K562 (cell line): ENCODE measurements around the gene SCUBE2. TPM values are rescaled to one million over a fixed set of nuclear protein-coding genes. Genes with fewer than 3 reads are reported as not detected.
"Not testable (repeated sequence)": the region's sequence is repeated elsewhere in the genome, so short reads cannot be mapped to it uniquely, and the experiment has no call there.

Experiments used
- ATAC-seq: fragments of 200-7000 bp; cut with Tn5 transposase; 3 replicates; pipeline ENCODE4 v1.9.1; 2020; ENCODE audit warnings: moderate library complexity
- BruUV-seq: library from RNA; stranded (reverse); fragments of 400-500 nt; replicated peaks from 2 replicates; lab custom pipeline; 2021; lab: Mats Ljungman, UMichigan
- CTCF ChIA-PET: fragments of 300-600 bp; formaldehyde crosslinking; extraction: SDS; loops from one replicate; lab custom pipeline; 2021; ENCODE audit warnings: low intra/inter-chr PET ratio; lab: Yijun Ruan, JAX
- POLR2A ChIA-PET: fragments of 300-600, 350-650 bp; sonication (Branson Sonifier 250); formaldehyde crosslinking; extraction: SDS; loops from one replicate; lab custom pipeline; 2021; ENCODE audit warnings: antibody characterized with exemption, inconsistent platforms; lab: Yijun Ruan, JAX
- DNase-seq, 4 experiments: peaks; one replicate each; pipeline versions ENCODE4 v3.0.0 to v3.0.0-alpha.2; 2011 to 2018; ENCODE audit warnings: low spot score in 3 of 4, mixed read lengths in 3 of 4; ENCODE audit errors: extremely low read depth in 1 of 4
- FAIRE-seq: peaks from 2 replicates; lab custom pipeline; 2011; peaks lifted over from hg19 to GRCh38; lab: Jason Lieb, UNC
- H2AFZ ChIP-seq: 2 replicates; pipeline ENCODE4 v1.6.0; 2011; ENCODE audit warnings: low read depth, low read length, control low read depth, inconsistent platforms
- H3K27ac ChIP-seq: fragments of 200-600 bp; 3 replicates; pipeline ENCODE4 v1.8.0; 2011; ENCODE audit warnings: low read depth, mild to moderate bottlenecking, control low read depth, inconsistent platforms, low read length, moderate library complexity, mixed read lengths; ENCODE audit errors: extremely low read depth
- H3K27me3 ChIP-seq, 2 experiments: fragments of 300-600 bp in 1 of 2; 2 replicates in 1 of 2; 3 replicates in 1 of 2; pipeline versions ENCODE4 v1.6.0 to v1.8.0; 2011; ENCODE audit warnings: inconsistent platforms in 2 of 2, low read length in 2 of 2, mild to moderate bottlenecking in 1 of 2, mixed read lengths in 1 of 2, moderate library complexity in 1 of 2; ENCODE audit not compliant: control insufficient read depth in 2 of 2, insufficient read depth in 2 of 2
- H3K36me3 ChIP-seq: fragments of 300-600 bp; 3 replicates; pipeline ENCODE4 v1.8.0; 2011; ENCODE audit warnings: mild to moderate bottlenecking, low read length, inconsistent platforms; ENCODE audit not compliant: control insufficient read depth, insufficient read depth
- H3K4me1 ChIP-seq, 2 experiments: fragments of 200-600 bp in 1 of 2; replicated peaks in 1 of 2; 2 replicates in 1 of 2; 3 replicates in 1 of 2; pipeline versions ENCODE4 v1.5.1 to v1.8.0; 2011; ENCODE audit warnings: inconsistent platforms in 2 of 2, low read length in 2 of 2, mild to moderate bottlenecking in 1 of 2, mixed read lengths in 1 of 2, moderate library complexity in 1 of 2; ENCODE audit not compliant: control insufficient read depth in 2 of 2, insufficient read depth in 2 of 2
- H3K4me2 ChIP-seq: 2 replicates; pipeline ENCODE4 v1.6.1; 2011; ENCODE audit warnings: low read length, control low read depth, inconsistent platforms, mixed read lengths; ENCODE audit not compliant: insufficient read depth
- H3K4me3 ChIP-seq: fragments of 200-600 bp; sonication (generic), shearing (Covaris generic); 2 replicates; pipeline ENCODE4 v1.5.1; 2016; ENCODE audit warnings: control low read depth, inconsistent platforms
- H3K79me2 ChIP-seq: fragments of 200-600 bp; 3 replicates; pipeline ENCODE4 v1.8.0; 2011; ENCODE audit warnings: low read length, inconsistent platforms; ENCODE audit not compliant: control insufficient read depth, insufficient read depth
- H3K9ac ChIP-seq, 2 experiments: 2 replicates each; pipeline versions ENCODE4 v1.6.0 to v1.6.1; 2011; ENCODE audit warnings: low read depth in 2 of 2, low read length in 2 of 2, control low read depth in 1 of 2, inconsistent platforms in 1 of 2, mild to moderate bottlenecking in 1 of 2, mixed read lengths in 1 of 2; ENCODE audit not compliant: insufficient read depth in 1 of 2
- H3K9me1 ChIP-seq: one replicate; pipeline ENCODE4 v1.6.0; 2011; ENCODE audit warnings: inconsistent platforms, mild to moderate bottlenecking, low read length, moderate library complexity; ENCODE audit not compliant: control insufficient read depth, insufficient read depth
- H3K9me3 ChIP-seq: replicated peaks from 2 replicates; pipeline ENCODE4 v1.5.1; 2011; ENCODE audit warnings: low read depth, low read length, inconsistent platforms; ENCODE audit not compliant: control insufficient read depth, insufficient read depth
- H4K20me1 ChIP-seq: replicated peaks from 2 replicates; pipeline ENCODE4 v1.6.1; 2011; ENCODE audit warnings: low read length, inconsistent platforms, mixed read lengths; ENCODE audit not compliant: control insufficient read depth, insufficient read depth
- ATF7 ChIP-seq: fragments of 450-650 bp; IDR thresholded peaks from 2 replicates; pipeline ENCODE4 v1.7.1; 2014; ENCODE audit warnings: mild to moderate bottlenecking, moderate library complexity
- CCNT2 ChIP-seq: IDR thresholded peaks from 2 replicates; pipeline ENCODE4 v1.6.1; 2011; ENCODE audit warnings: borderline replicate concordance, low read depth, mild to moderate bottlenecking, moderate library complexity, mixed read lengths, low read length; ENCODE audit not compliant: insufficient read length; ENCODE audit errors: extremely low read depth
- ESRRB ChIP-seq: fragments of 250-450 bp; sonication (Bioruptor Pico); IDR thresholded peaks from 2 replicates; pipeline ENCODE4 v1.5.0; 2020; ENCODE audit warnings: mild to moderate bottlenecking, moderate library complexity, borderline replicate concordance
- GTF2E2 ChIP-seq: fragments of 200-800 bp; sonication (Bioruptor generic); IDR thresholded peaks from 2 replicates; pipeline ENCODE4 v1.6.1; 2016; ENCODE audit warnings: missing genetic modification characterization, missing compliant biosample characterization
- NFYB ChIP-seq: IDR thresholded peaks from 2 replicates; pipeline ENCODE4 v1.6.1; 2011; ENCODE audit warnings: mild to moderate bottlenecking, moderate library complexity; ENCODE audit not compliant: insufficient read length; ENCODE audit errors: extremely low read depth
- ZC3H8 ChIP-seq: fragments of 450-650 bp; IDR thresholded peaks from 2 replicates; pipeline ENCODE4 v1.6.1; 2017
- ZNF217 ChIP-seq: sonication (generic); formaldehyde crosslinking; IDR thresholded peaks from 2 replicates; pipeline ENCODE4 v1.8.0; 2022; ENCODE audit warnings: mild to moderate bottlenecking, missing genetic modification reagents
- ZNF316 ChIP-seq: fragments of 450-650 bp; IDR thresholded peaks from 2 replicates; pipeline ENCODE4 v1.6.1; 2016
- WGBS: fragments of 100-300 bp; shearing (Covaris generic); methylation state at CpG from one replicate; pipeline ENCODE4 v1.1.6; 2016; ENCODE audit warnings: low coverage, mixed read lengths; ENCODE audit not compliant: insufficient coverage; ENCODE audit errors: missing lambda C conversion rate; 5-methylcytosine and 5-hydroxymethylcytosine counted together
- in situ Hi-C: fragments of 300-500 bp; cut with MboI; formaldehyde crosslinking; loops from 4 replicates; pipeline ENCODE4 v1.15.0; 2018; ENCODE audit warnings: inconsistent platforms, mixed read lengths
- intact Hi-C: fragments of 100-400 bp; cut with micrococcal nuclease; formaldehyde crosslinking; loops from 2 replicates; pipeline ENCODE4 v1.14.2; 2022
- polyA plus RNA-seq, 8 experiments: library from polyadenylated mRNA; depleted of rRNA in 4 of 8; stranded (reverse) in 5 of 8; unstranded in 3 of 8; fragments of >200 nt; fragmentation: Nextera tagmentation in 2 of 8; fragmentation: Illumina TruSeq in 1 of 8; extraction: Ambion mirVana in 2 of 8; extraction: Trizol in 1 of 8; gene quantifications; 2 replicates each; pipeline versions ENCODE4 v1.2.1 to v1.2.3, GENCODE V29; 2011 to 2014; ENCODE audit warnings: inconsistent platforms in 1 of 8, missing spikeins in 1 of 8
- total RNA-seq, 7 experiments: library from RNA; depleted of rRNA in 6 of 7; stranded (reverse); fragments of >200 nt in 6 of 7; fragmentation: Illumina TruSeq in 2 of 7; extraction: Trizol in 2 of 7; gene quantifications; 2 replicates each; pipeline versions ENCODE4 v1.2.1 to v1.2.3, GENCODE V29; 2011 to 2021; ENCODE audit warnings: low replicate concordance in 1 of 7
- TF ChIP-seq, protein P1 (sequence below): fragments of 200-800 bp; sonication (Bioruptor generic); IDR thresholded peaks from 2 replicates; pipeline ENCODE4 v1.6.1; 2017; ENCODE audit warnings: missing genetic modification characterization, missing compliant biosample characterization

Gene SCUBE2
- total and polyA plus RNA-seq, 9 of the 15 experiments (the other 6 are each of a cell fraction or from before 2014, with no cell fraction given) = 0.06 to 0.40 (median 0.07) TPM; not detected in 6

DNA sequence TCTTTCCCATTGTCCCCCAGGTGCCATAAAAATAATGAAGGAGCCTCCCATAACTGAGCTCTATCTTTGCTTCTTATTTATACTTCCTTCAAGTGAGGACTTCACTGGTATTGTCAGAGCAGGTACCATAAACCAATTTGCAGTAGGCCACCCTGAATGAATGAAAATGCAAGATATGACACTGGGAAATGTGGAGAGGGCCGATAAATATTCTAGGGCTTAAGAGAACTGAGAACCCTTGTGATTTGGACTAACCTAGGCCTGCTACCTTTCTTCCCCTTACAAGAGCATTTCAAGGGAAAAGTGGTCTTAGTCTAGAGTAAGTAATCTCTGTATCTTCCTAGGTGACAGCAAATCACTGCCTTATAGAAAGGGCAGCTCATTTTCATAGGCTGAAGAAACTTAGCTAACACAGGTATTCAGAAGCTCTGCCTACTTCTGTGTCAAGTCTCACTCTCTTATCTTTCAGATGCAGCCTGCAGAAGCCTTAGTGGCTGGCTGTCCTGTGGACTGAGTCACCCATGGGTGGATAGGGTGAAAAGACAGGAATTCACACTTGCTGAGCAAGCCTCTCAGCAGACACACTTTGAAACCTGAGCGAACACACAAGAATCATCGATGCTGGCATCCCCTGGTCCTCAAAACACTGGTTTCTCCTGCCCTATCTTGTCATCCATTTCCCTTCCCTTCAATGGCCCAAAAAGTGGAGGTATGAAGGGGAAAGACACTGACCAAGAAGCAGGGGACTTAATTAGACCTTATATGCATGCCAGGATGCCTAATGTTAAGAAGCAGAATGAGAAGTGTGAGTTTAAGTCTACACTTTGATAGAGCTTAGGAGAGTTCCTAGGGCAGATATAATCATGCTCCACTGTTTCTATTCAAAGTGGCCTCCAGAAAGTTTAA, 102.8 kb downstream of the SCUBE2 start (continued):
- TF ChIP-seq, protein P1, sequence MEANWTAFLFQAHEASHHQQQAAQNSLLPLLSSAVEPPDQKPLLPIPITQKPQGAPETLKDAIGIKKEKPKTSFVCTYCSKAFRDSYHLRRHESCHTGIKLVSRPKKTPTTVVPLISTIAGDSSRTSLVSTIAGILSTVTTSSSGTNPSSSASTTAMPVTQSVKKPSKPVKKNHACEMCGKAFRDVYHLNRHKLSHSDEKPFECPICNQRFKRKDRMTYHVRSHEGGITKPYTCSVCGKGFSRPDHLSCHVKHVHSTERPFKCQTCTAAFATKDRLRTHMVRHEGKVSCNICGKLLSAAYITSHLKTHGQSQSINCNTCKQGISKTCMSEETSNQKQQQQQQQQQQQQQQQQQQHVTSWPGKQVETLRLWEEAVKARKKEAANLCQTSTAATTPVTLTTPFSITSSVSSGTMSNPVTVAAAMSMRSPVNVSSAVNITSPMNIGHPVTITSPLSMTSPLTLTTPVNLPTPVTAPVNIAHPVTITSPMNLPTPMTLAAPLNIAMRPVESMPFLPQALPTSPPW (CRISPR knock-in tag) = peak; percentile 31
- peak; percentile 72; the same call in 1 of the 2 replicates for TF ChIP-seq ATF7

DNA sequence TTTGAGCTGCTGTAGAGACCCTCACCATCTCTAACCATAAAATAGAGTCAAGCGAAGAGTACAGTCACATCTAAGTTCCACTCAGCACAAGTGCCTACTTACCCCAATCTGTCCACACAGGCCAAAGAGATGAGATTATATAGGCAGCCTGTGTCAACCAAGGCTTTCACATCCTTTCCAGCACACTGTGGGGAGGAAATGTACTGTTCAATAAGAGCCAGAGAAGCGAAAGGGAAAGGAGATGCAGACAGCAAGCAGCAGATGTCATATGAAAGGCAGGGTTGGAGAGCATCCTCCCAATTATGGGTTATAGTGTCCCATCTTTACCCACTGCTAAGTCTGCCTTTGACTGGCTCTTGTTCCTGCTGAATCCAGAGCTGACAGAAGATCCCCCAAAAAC, 104.0 kb downstream of the SCUBE2 start:
- DNase-seq (no peak), FAIRE-seq (no peak), ATAC-seq (no peak)
- Histone ChIP-seq H3K9me3 (no peaks in the 10 kb centered on the region), H3K9ac (no peak overlapping the region), H3K9me1 (no peaks in the 10 kb centered on the region), H3K36me3 (peaks cover 5% of the 10 kb centered on the region; the same call in 1 of the 3 replicates), H3K79me2 (no peaks in the 10 kb centered on the region), H3K4me2 (no peak overlapping the region), H3K27ac (no peak overlapping the region), H3K4me3 (no peak overlapping the region), H3K27me3 (no peaks in the 10 kb centered on the region), H4K20me1 (no peaks in the 10 kb centered on the region), H3K4me1 (peaks cover 6 to 30% of the 10 kb centered on the region in 2 experiments), H2AFZ (no peak overlapping the region)
- no TSS peak for BruUV-seq
- ChIA-PET POLR2A (interaction anchor here (1.0 to 3.4 kb wide), 5 partner anchors 10 to 825 kb away, joined by 3 to 12 read pairs (median 5); partner anchors contain the start of genes RPL27A, TMEM9B and TRIM66), CTCF (no interaction called here)
- TF ChIP-seq ESRRB (CRISPR knock-in tag) (no peak), CCNT2 (no peak), NFYB (no peak), ZC3H8 (no peak), ZNF316 (no peak), ZNF217 (CRISPR knock-in tag) (no peak), GTF2E2 (tag) (no peak)
- intact Hi-C loops = no loop called here
- in situ Hi-C loops = no loop called here
- 88% methylated on average over 2 of the region's 2 CpGs for WGBS

DNA sequence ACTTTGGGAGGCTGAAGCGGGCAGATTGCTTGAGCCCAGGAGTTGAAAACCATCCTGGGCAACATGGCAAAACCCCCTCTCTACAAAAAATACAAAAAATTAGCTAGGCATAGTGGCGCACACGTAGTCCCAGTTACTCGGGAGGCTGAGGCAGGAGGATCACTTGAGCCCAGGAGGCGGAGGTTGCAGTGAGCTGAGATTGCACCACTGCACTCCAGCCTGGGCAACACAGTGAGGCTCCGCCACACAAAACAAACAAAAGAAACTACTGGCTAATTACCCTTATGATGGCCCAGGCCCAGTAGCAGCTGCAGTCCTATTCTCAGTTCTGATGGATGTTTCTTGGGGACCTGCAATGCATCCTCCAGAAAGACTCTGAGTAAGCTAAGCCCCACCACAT, 104.6 kb downstream of the SCUBE2 start:
- BruUV-seq, DNase-seq, H3K4me2 ChIP-seq, FAIRE-seq, in situ Hi-C loops, H2AFZ ChIP-seq, intact Hi-C loops, H3K9me3 ChIP-seq, H4K20me1 ChIP-seq, H3K4me3 ChIP-seq, H3K27ac ChIP-seq, H3K36me3 ChIP-seq, H3K9ac ChIP-seq, H3K79me2 ChIP-seq, ATAC-seq, H3K9me1 ChIP-seq, H3K27me3 ChIP-seq, CTCF ChIA-PET: not testable (repeated sequence)
- H3K4me1 ChIP-seq = peaks cover 6 to 30% of the 10 kb centered on the region in 2 experiments
- WGBS = 95% methylated on average over 6 of the region's 6 CpGs
- POLR2A ChIA-PET = interaction anchor here (1.6 to 3.4 kb wide), 2 partner anchors 14 to 23 kb away, joined by 5 to 12 read pairs; partner anchors contain the start of gene TMEM9B
